ENCODE results near the gene LGALS1. TPM values are rescaled to one million over a fixed set of nuclear protein-coding genes. Genes with fewer than 3 reads are reported as not detected.
A peak's percentile ranks its signal among the peaks of the same experiment; 100 is the strongest.

The LGALS1 gene
- total and polyA plus RNA-seq, 4 donors: 35.6 to 138 (median 91.6) TPM

GRCh38 chr22:37633625-37634416, 41.6 kb upstream of the LGALS1 start:
- WGBS: 37% methylated on average over 24 of the region's 24 CpGs
- Histone ChIP-seq H3K9ac (ENCODE audit: low read depth in 1 of 2, low read length in 2 of 2) (no peak overlapping the region), H3K4me3 (ENCODE audit: low read depth in 1 of 3, low read length in 3 of 3) (no peak overlapping the region), H3K9me3 (ENCODE audit: control insufficient read depth in 4 of 4, low read length in 3 of 4) (no peaks in the 10 kb centered on the region), H3K4me1 (ENCODE audit: control insufficient read depth in 4 of 4, insufficient read depth in 4 of 4, low read length in 3 of 4) (peaks cover 7 to 55% (median 39%) of the 10 kb centered on the region in 4 donors), H3K27me3 (ENCODE audit: control insufficient read depth in 4 of 4, insufficient read depth in 4 of 4, low read length in 3 of 4) (no peaks in the 10 kb centered on the region), H3K36me3 (ENCODE audit: control insufficient read depth in 4 of 4, insufficient read depth in 3 of 4, low read depth in 1 of 4, low read length in 3 of 4) (peaks cover 0 to 10% (median 3%) of the 10 kb centered on the region in 4 donors), H3K27ac (ENCODE audit: low read depth in 1 of 2, low read length in 2 of 2) (peak overlapping the region; percentile 80 to 84)
- no peak for DNase-seq (ENCODE audit: low spot score)
- peak; percentile 30 for TF ChIP-seq HNF4A (conservative IDR thresholded peaks at IDR 0.05)
- peak in 1 of 2 donors; percentile 15 for TF ChIP-seq JUND (IDR thresholded peaks at IDR 0.05)
- TF ChIP-seq CTCF (IDR thresholded peaks at IDR 0.05; ENCODE audit: low read depth, low read length, missing input control): peak; percentile 3
- no peak for TF ChIP-seq FOXA1 (IDR thresholded peaks at IDR 0.05)
- TF ChIP-seq EGR1 (IDR thresholded peaks at IDR 0.05; ENCODE audit: low read depth in 2 of 2): no peak
- peak; percentile 28 for TF ChIP-seq SP1 (IDR thresholded peaks at IDR 0.05)
- TF ChIP-seq GABPA (IDR thresholded peaks at IDR 0.05 in 1 of 2, conservative IDR thresholded peaks at IDR 0.05 in 1 of 2): peak in 1 of 2 donors; percentile 7
- TF ChIP-seq RXRA (IDR thresholded peaks at IDR 0.05): peak; percentile 22 to 39

- H3K36me3 ChIP-seq (ENCODE audit: control insufficient read depth in 4 of 4, insufficient read depth in 3 of 4, low read depth in 1 of 4, low read length in 3 of 4): peaks cover 0 to 6% (median 3%) of the 10 kb centered on the region in 4 donors
- H3K27ac ChIP-seq (ENCODE audit: low read depth in 1 of 2, low read length in 2 of 2): peak overlapping the region; percentile 80 to 84
- H3K4me1 ChIP-seq (ENCODE audit: control insufficient read depth in 4 of 4, insufficient read depth in 4 of 4, low read length in 3 of 4): peaks cover 9 to 59% (median 41%) of the 10 kb centered on the region in 4 donors
- TF ChIP-seq REST (IDR thresholded peaks at IDR 0.05) (no peak), ATF3 (IDR thresholded peaks at IDR 0.05) (no peak), FOXA1 (IDR thresholded peaks at IDR 0.05) (no peak), YY1 (IDR thresholded peaks at IDR 0.05) (no peak), NR2F2 (IDR thresholded peaks at IDR 0.05) (no peak), EGR1 (IDR thresholded peaks at IDR 0.05; ENCODE audit: low read depth in 2 of 2) (no peak)
- no peak overlapping the region for H3K9ac ChIP-seq (ENCODE audit: low read depth in 1 of 2, low read length in 2 of 2)
- H3K4me3 ChIP-seq (ENCODE audit: low read depth in 1 of 3, low read length in 3 of 3): no peak overlapping the region
- no peak for DNase-seq (ENCODE audit: low spot score)
- H3K9me3 ChIP-seq (ENCODE audit: control insufficient read depth in 4 of 4, low read length in 3 of 4): no peaks in the 10 kb centered on the region
- H3K27me3 ChIP-seq (ENCODE audit: control insufficient read depth in 4 of 4, insufficient read depth in 4 of 4, low read length in 3 of 4): no peaks in the 10 kb centered on the region
- 66% methylated on average over 8 of the region's 8 CpGs for WGBS
These were observed 41.0 kb upstream of the LGALS1 start for GRCh38 chr22:37634417-37634924.
